ENCODE data around the gene TCHHL1. TPM values are rescaled to one million over a fixed set of nuclear protein-coding genes. Genes with fewer than 3 reads are reported as not detected.

The TCHHL1 gene
- not detected in 2 replicates for total RNA-seq (2021; fragmentation: NEBNext Ultra II Directional; extraction: Animal tissue kit (Norgen Biotek cat#: 25700))
- not detected in 2 replicates for polyA plus RNA-seq (2011; rRNA removed)
- polyA plus RNA-seq (2011; cell fraction: cytosol; rRNA removed) = not detected
- polyA plus RNA-seq (2011; cell fraction: nucleus; rRNA removed) = not detected
- polyA plus RNA-seq (2012, experiment 1 of 2) = not detected in 4 replicates
- not detected for polyA plus RNA-seq (2012, experiment 2 of 2)
- not detected for polyA plus RNA-seq (2013, experiment 1 of 2)
- not detected for polyA plus RNA-seq (2013, experiment 2 of 2)
- not detected in 2 replicates for polyA minus RNA-seq (2011; rRNA and poly(A)+ RNA removed)
- polyA minus RNA-seq (2011; cell fraction: cytosol; rRNA and poly(A)+ RNA removed) = not detected
- polyA minus RNA-seq (2011; cell fraction: nucleus; rRNA and poly(A)+ RNA removed) = not detected
- long read RNA-seq, experiment 1 = 0 reads
- long read RNA-seq, experiment 2 = 0 reads

GRCh38 chr1:152089014-152089674 is at the start of gene TCHHL1:
TSS of gene TCHHL1 (minus strand) at chr1:152089064. CDS start at chr1:152088143, 921 bp downstream.
- no peak within 1 kb of the TSS for H3K18ac ChIP-seq (ENCODE audit: extremely low read depth, low read length)
- H3K23me2 ChIP-seq (ENCODE audit: low read depth, low read length) = no peaks in the 10 kb centered on the region
- CTCF ChIA-PET (ENCODE audit: partially characterized antibody) = interaction anchor here (0.6 to 1.9 kb wide), 2 partner anchors 36 to 533 kb away, joined by 4 to 7 read pairs; no protein-coding TSS in a partner anchor
- H3K79me2 ChIP-seq (ENCODE audit: control insufficient read depth in 1 of 2, insufficient read depth in 2 of 2, low read length in 2 of 2) = no peaks in the 10 kb centered on the region
- no peak within 1 kb of the TSS for H3K14ac ChIP-seq (ENCODE audit: insufficient read length)
- no peak within 1 kb of the TSS for H3K4ac ChIP-seq (replicated peaks; ENCODE audit: insufficient read length, low read depth, low read length)
- H2BK5ac ChIP-seq (ENCODE audit: low read depth, low read length) = no peak within 1 kb of the TSS
- TF ChIP-seq CEBPB (IDR thresholded peaks at IDR 0.05; ENCODE audit: low read depth, low read length) = no peak
- no peak for TF ChIP-seq GTF2F1 (IDR thresholded peaks at IDR 0.05; ENCODE audit: borderline replicate concordance, low read depth, low read length)
- TF ChIP-seq EZH2 (IDR thresholded peaks at IDR 0.05; ENCODE audit: low read depth, low read length, severe bottlenecking) = no peak
- no peak within 1 kb of the TSS for H3K4me2 ChIP-seq (ENCODE audit: insufficient read depth in 1 of 2, low read depth in 2 of 2, low read length in 2 of 2)
- H3K9me3 ChIP-seq (ENCODE audit: insufficient read depth in 2 of 2, low read depth in 1 of 2, low read length in 1 of 2) = peaks cover 30 to 48% of the 10 kb centered on the region in 2 experiments
- H2BK20ac ChIP-seq (ENCODE audit: low read length) = no peak within 1 kb of the TSS
- no peaks in the 10 kb centered on the region for H3K27me3 ChIP-seq (replicated peaks in 1 of 4; ENCODE audit: control insufficient read depth in 3 of 4, extremely low read depth in 1 of 4, insufficient read depth in 3 of 4, low read length in 3 of 4)
- no peak within 1 kb of the TSS for H2AK5ac ChIP-seq (ENCODE audit: low read depth, low read length)
- no peak within 1 kb of the TSS for H4K91ac ChIP-seq (replicated peaks; ENCODE audit: insufficient read length, low read length)
- no peaks in the 10 kb centered on the region for H4K20me1 ChIP-seq (replicated peaks in 1 of 2; ENCODE audit: control insufficient read depth in 1 of 2, insufficient read depth in 2 of 2, low read length in 2 of 2)
- no peak for FAIRE-seq
- H2AFZ ChIP-seq (ENCODE audit: low read length) = no peak within 1 kb of the TSS
- no peak for DNase-seq (ENCODE audit: low read depth in 1 of 2, low spot score in 2 of 2)
- no peak within 1 kb of the TSS for H3K27ac ChIP-seq (ENCODE audit: low read depth, low read length)
- H2BK120ac ChIP-seq (replicated peaks; ENCODE audit: low read depth, low read length) = no peak within 1 kb of the TSS
- H2BK12ac ChIP-seq (ENCODE audit: low read depth, low read length) = no peak within 1 kb of the TSS
- H3K9ac ChIP-seq (replicated peaks in 1 of 4; ENCODE audit: extremely low read depth in 1 of 4, low read depth in 3 of 4, low read length in 3 of 4) = no peak within 1 kb of the TSS
- H4K5ac ChIP-seq (ENCODE audit: insufficient read length, low read depth, low read length) = no peak within 1 kb of the TSS
- no peak within 1 kb of the TSS for H2BK15ac ChIP-seq (ENCODE audit: low read length)
- WGBS, 2 experiments (ENCODE audit: extremely low coverage in 1 of 2, insufficient coverage in 1 of 2, insufficient read length in 1 of 2, insufficient replicate concordance in 2 of 2, low coverage in 1 of 2, low lambda C conversion rate in 2 of 2, missing lambda C conversion rate in 1 of 2) = 65% methylated on average over 5 of the region's 5 CpGs; no CpG with 5 or more reads in 1 of the 2 experiments
- H3K79me1 ChIP-seq (ENCODE audit: low read depth, low read length) = no peaks in the 10 kb centered on the region
- H3K4me3 ChIP-seq (ENCODE audit: extremely low read depth in 1 of 4, insufficient read depth in 2 of 4, low read depth in 3 of 4, low read length in 4 of 4) = no peak within 1 kb of the TSS
- POLR2A ChIA-PET (ENCODE audit: partially characterized antibody) = no interaction called here
- H3K23ac ChIP-seq (ENCODE audit: insufficient read length) = no peak within 1 kb of the TSS
- H4K8ac ChIP-seq (ENCODE audit: extremely low read depth, insufficient read depth, low read length) = no peak within 1 kb of the TSS
- H3K56ac ChIP-seq (replicated peaks; ENCODE audit: insufficient read length, low read depth, low read length) = no peak within 1 kb of the TSS
- no peaks in the 10 kb centered on the region for H3K36me3 ChIP-seq (ENCODE audit: control insufficient read depth in 2 of 4, insufficient read depth in 4 of 4, low read length in 3 of 4)
- H3K4me1 ChIP-seq (replicated peaks in 1 of 4; ENCODE audit: control insufficient read depth in 3 of 4, insufficient read depth in 4 of 4, low read length in 3 of 4) = no peaks in the 10 kb centered on the region
